EL (cell line): Measurements from ENCODE around the gene RHOV.

Source experiments
- DNase-seq: peaks from one replicate; pipeline ENCODE4 v3.0.0-alpha.2; 2016

The RHOV gene

GRCh38 chr15:40902605-40903561 lies 28.8 kb upstream of the RHOV start:
- no peak for DNase-seq

GRCh38 chr15:40901053-40901443 lies 27.0 kb upstream of the RHOV start:
- DNase-seq: no peak

- no peak for DNase-seq
Measured at GRCh38 chr15:40900256-40901052, 26.4 kb upstream of the RHOV start.

- no peak for DNase-seq
Measured at GRCh38 chr15:40899536-40900207, 25.6 kb upstream of the RHOV start.

- DNase-seq: peak; percentile 83
Measured at GRCh38 chr15:40894681-40895448, 20.8 kb upstream of the RHOV start.

- peak; percentile 95 for DNase-seq
Measured at GRCh38 chr15:40893733-40894680, 20.0 kb upstream of the RHOV start, which contains the start of gene VPS18. TSS of gene VPS18 (plus strand) at chr15:40894450. CDS start at chr15:40894769, 319 bp downstream.

- no peak for DNase-seq
Measured at GRCh38 chr15:40893019-40893670, 19.1 kb upstream of the RHOV start.

- DNase-seq: no peak
Measured at GRCh38 chr15:40892447-40893012, 18.5 kb upstream of the RHOV start.

- peak; percentile 53 for DNase-seq
Measured at GRCh38 chr15:40891810-40892446, 17.9 kb upstream of the RHOV start.

- no peak for DNase-seq
Measured at GRCh38 chr15:40891138-40891537, 17.1 kb upstream of the RHOV start.

- DNase-seq: no peak
Measured at GRCh38 chr15:40889112-40889511, 15.1 kb upstream of the RHOV start.

- DNase-seq: no peak
Measured at GRCh38 chr15:40886586-40886985, 12.6 kb upstream of the RHOV start.

GRCh38 chr15:40881351-40881750 lies 7.3 kb upstream of the RHOV start:
- no peak for DNase-seq

GRCh38 chr15:40879609-40880008 lies 5.6 kb upstream of the RHOV start:
- no peak for DNase-seq

GRCh38 chr15:40878785-40879184 lies 4.8 kb upstream of the RHOV start:
- DNase-seq: peak; percentile 58

GRCh38 chr15:40877694-40878093 lies 3.7 kb upstream of the RHOV start:
- DNase-seq: peak; percentile 45

GRCh38 chr15:40875991-40876730 lies 2.1 kb upstream of the RHOV start:
- peak; percentile 72 for DNase-seq

GRCh38 chr15:40872791-40873693 lies 992 bp downstream of the RHOV start:
- no peak for DNase-seq
